Psoas muscle (tissue), 8 donors: Measurements from ENCODE around the gene OSBP2. TPM values are rescaled to one million over a fixed set of nuclear protein-coding genes. Genes with fewer than 3 reads are reported as not detected.

ENCODE experiments used
- ATAC-seq, 4 donors: fragments of 200-7000 bp; cut with Tn5 transposase; one replicate each; pipeline ENCODE4 v1.9.1; 2020; ENCODE audit warnings: moderate library complexity in 3 of 4, mild to moderate bottlenecking in 2 of 4
- DNase-seq, 2 donors: peaks; one replicate each; pipeline ENCODE4 v3.0.0-alpha.2; 2020
- H3K27ac ChIP-seq: fragments of 200-600 bp; one replicate; pipeline ENCODE4 v1.8.0; 2022
- H3K27me3 ChIP-seq, 3 donors: fragments of 200-600 bp in 1 of 3; one replicate each; pipeline versions ENCODE4 v1.6.1 to v1.8.0; 2013 to 2022; ENCODE audit warnings: low read length in 2 of 3, mild to moderate bottlenecking in 2 of 3, moderate library complexity in 1 of 3; ENCODE audit not compliant: insufficient read depth in 3 of 3
- H3K36me3 ChIP-seq, 2 donors: fragments of 200-600 bp in 1 of 2; one replicate each; pipeline versions ENCODE4 v1.6.1 to v1.8.0; 2013 to 2022; ENCODE audit warnings: low read depth in 1 of 2, mild to moderate bottlenecking in 1 of 2, moderate library complexity in 1 of 2; ENCODE audit not compliant: insufficient read depth in 1 of 2
- H3K4me1 ChIP-seq: fragments of 200-600 bp; one replicate; pipeline ENCODE4 v1.8.0; 2022
- H3K4me3 ChIP-seq: fragments of 200-600 bp; one replicate; pipeline ENCODE4 v1.8.0; 2022; ENCODE audit warnings: mild to moderate bottlenecking
- H3K9me3 ChIP-seq: fragments of 200-600 bp; one replicate; pipeline ENCODE4 v1.8.0; 2022
- CTCF ChIP-seq: fragments of 200-600 bp; IDR thresholded peaks from one replicate; pipeline ENCODE4 v1.8.0; 2022; ENCODE audit warnings: antibody characterized with exemption
- WGBS, 3 donors: extraction: QIAGEN DNeasy Blood & Tissue Kit; methylation state at CpG; one replicate each; pipeline versions ENCODE4 v1.1.6 to v1.1.7; 2013; 5-methylcytosine and 5-hydroxymethylcytosine counted together
- intact Hi-C, 2 donors: fragments of 100-400 bp; cut with DNase I; formaldehyde crosslinking; loops; one replicate each; pipeline versions ENCODE4 v1.11.0 to v1.14.2; 2022
- polyA plus RNA-seq, 3 donors: library from polyadenylated mRNA; stranded (reverse); fragments of 200-250 nt; gene quantifications; one replicate each; pipeline ENCODE4 v1.2.3, GENCODE V29; 2013
- total RNA-seq, 4 donors: library from RNA; stranded (reverse); fragmentation: NEBNext Ultra II Directional in 2 of 4; extraction: Animal tissue kit (Norgen Biotek cat#: 25700) in 2 of 4; gene quantifications; one replicate each; pipeline versions ENCODE4 v1.2.1 to v1.2.4, GENCODE V29; 2021 to 2023
- donor health status: healthy with polysubstance abuse.
- donor health status: DM: no; HTN: no; CAD: no; lungs with moderate emphysema.
- donor health status: Bipolar disorder and iron deficiency.
- donor health status: healthy.
- donor health status: DM: yes; HTN: yes; CAD: no.
- donor health status: DM: no; HTN: no; CAD: no.
- donor health status: DM: no; HTN: no; CAD: no.
- donor health status: DM: yes; HTN: yes; CAD: no.

OSBP2 gene
- total and polyA plus RNA-seq, 7 donors: 0.27 to 8.2 (median 2.5) TPM

GRCh38 chr22:30743257-30744020, 48.8 kb downstream of the OSBP2 start:
- no peak for TF ChIP-seq CTCF
- no peaks in the 10 kb centered on the region for H3K4me1 ChIP-seq
- DNase-seq: no peak
- H3K9me3 ChIP-seq: no peaks in the 10 kb centered on the region
- 72 to 79% (median 79%) methylated on average over 10 of the region's 10 CpGs for WGBS, 3 donors
- H3K36me3 ChIP-seq: no peaks in the 10 kb centered on the region
- H3K27ac ChIP-seq: no peak overlapping the region
- intact Hi-C loops: no loop called here
- H3K4me3 ChIP-seq: no peak overlapping the region
- no peak for ATAC-seq
- no peaks in the 10 kb centered on the region for H3K27me3 ChIP-seq

GRCh38 chr22:30744224-30744623, 49.5 kb downstream of the OSBP2 start:
- intact Hi-C loops: no loop called here
- Histone ChIP-seq H3K36me3 (no peaks in the 10 kb centered on the region), H3K27ac (no peak overlapping the region), H3K4me1 (no peaks in the 10 kb centered on the region), H3K4me3 (no peak overlapping the region), H3K27me3 (no peaks in the 10 kb centered on the region), H3K9me3 (no peaks in the 10 kb centered on the region)
- no peak for TF ChIP-seq CTCF
- 89 to 96% (median 90%) methylated on average over 3 of the region's 3 CpGs for WGBS, 3 donors
- DNase-seq (no peak), ATAC-seq (no peak)

- H3K36me3 ChIP-seq: no peaks in the 10 kb centered on the region
- H3K9me3 ChIP-seq: no peaks in the 10 kb centered on the region
- intact Hi-C loops: no loop called here
- no peaks in the 10 kb centered on the region for H3K4me1 ChIP-seq
- ATAC-seq: no peak
- TF ChIP-seq CTCF: no peak
- WGBS, 3 donors: 79 to 85% (median 80%) methylated on average over 7 of the region's 7 CpGs
- no peaks in the 10 kb centered on the region for H3K27me3 ChIP-seq
- H3K4me3 ChIP-seq: no peak overlapping the region
- H3K27ac ChIP-seq: no peak overlapping the region
- no peak for DNase-seq
Measured at GRCh38 chr22:30747493-30747892, 52.8 kb downstream of the OSBP2 start.

GRCh38 chr22:30749272-30749671, 54.6 kb downstream of the OSBP2 start:
- no peak overlapping the region for H3K27ac ChIP-seq
- intact Hi-C loops: no loop called here
- no peak for DNase-seq
- H3K9me3 ChIP-seq: no peaks in the 10 kb centered on the region
- no peaks in the 10 kb centered on the region for H3K4me1 ChIP-seq
- 81 to 89% (median 87%) methylated on average over 3 of the region's 3 CpGs for WGBS, 3 donors
- no peak overlapping the region for H3K4me3 ChIP-seq
- no peaks in the 10 kb centered on the region for H3K27me3 ChIP-seq
- H3K36me3 ChIP-seq: no peaks in the 10 kb centered on the region
- ATAC-seq: no peak
- no peak for TF ChIP-seq CTCF

GRCh38 chr22:30749849-30750248, 55.2 kb downstream of the OSBP2 start:
- H3K4me1 ChIP-seq: no peaks in the 10 kb centered on the region
- no peak for TF ChIP-seq CTCF
- intact Hi-C loops: no loop called here
- no peak for ATAC-seq
- H3K36me3 ChIP-seq: no peaks in the 10 kb centered on the region
- H3K27ac ChIP-seq: no peak overlapping the region
- peak in 1 of 2 donors; percentile 39 for DNase-seq
- WGBS, 3 donors: 72 to 74% (median 73%) methylated on average over 6 of the region's 6 CpGs
- H3K27me3 ChIP-seq: no peaks in the 10 kb centered on the region
- no peak overlapping the region for H3K4me3 ChIP-seq
- no peaks in the 10 kb centered on the region for H3K9me3 ChIP-seq
